Kidney (tissue), 14 donors: ENCODE data around the gene PCSK9. TPM values are rescaled to one million over a fixed set of nuclear protein-coding genes. Genes with fewer than 3 reads are reported as not detected.

ENCODE experiments used
- DNase-seq, 5 donors: peaks; one replicate each; pipeline ENCODE4 v3.0.0-alpha.2; 2013 to 2020
- FAIRE-seq: peaks from 2 replicates; lab custom pipeline; 2012; peaks lifted over from hg19 to GRCh38; lab: Jason Lieb, UNC
- H3K27ac ChIP-seq, 2 donors: one replicate each; pipeline ENCODE4 v1.7.0; 2013; ENCODE audit warnings: low read depth in 2 of 2, low read length in 2 of 2, inconsistent platforms in 1 of 2
- H3K27me3 ChIP-seq: one replicate; pipeline ENCODE4 v1.7.1; 2013; ENCODE audit warnings: low read length, inconsistent platforms; ENCODE audit not compliant: control insufficient read depth, insufficient read depth
- H3K36me3 ChIP-seq, 3 donors: one replicate each; pipeline versions ENCODE4 v1.7.0 to v1.7.1; 2013; ENCODE audit warnings: low read length in 3 of 3, control low read depth in 1 of 3, inconsistent platforms in 1 of 3; ENCODE audit not compliant: insufficient read depth in 3 of 3, control insufficient read depth in 2 of 3
- H3K4me1 ChIP-seq, 3 donors: one replicate each; pipeline versions ENCODE4 v1.7.0 to v1.7.1; 2013; ENCODE audit warnings: low read length in 3 of 3, inconsistent platforms in 1 of 3, low read depth in 1 of 3; ENCODE audit not compliant: control insufficient read depth in 2 of 3, insufficient read depth in 2 of 3
- H3K4me3 ChIP-seq, 3 donors: one replicate each; pipeline versions ENCODE4 v1.7.0 to v1.8.1; 2013; ENCODE audit warnings: low read length in 3 of 3, control low read depth in 1 of 3, inconsistent platforms in 1 of 3
- H3K9ac ChIP-seq, 3 donors: one replicate each; pipeline versions ENCODE4 v1.7.0 to v1.7.1; 2013; ENCODE audit warnings: low read length in 3 of 3, control low read depth in 1 of 3, inconsistent platforms in 1 of 3
- H3K9me3 ChIP-seq, 3 donors: one replicate each; pipeline versions ENCODE4 v1.7.0 to v1.7.1; 2013; ENCODE audit warnings: low read length in 3 of 3, control low read depth in 1 of 3, inconsistent platforms in 1 of 3; ENCODE audit not compliant: control insufficient read depth in 2 of 3, insufficient read depth in 1 of 3
- intact Hi-C: fragments of 100-400 bp; cut with DNase I; formaldehyde crosslinking; loops from one replicate; pipeline ENCODE4 v1.11.1; 2022
- polyA plus RNA-seq: library from polyadenylated mRNA; stranded (reverse); fragments of 350-450 nt; fragmentation: Illumina TruSeq; extraction: RNeasy Lipid Tissue Mini Kit (QIAGEN cat#74804); gene quantifications from one replicate; pipeline ENCODE4 v1.2.3, GENCODE V29; 2014; ENCODE audit warnings: low read depth, low replicate concordance; ENCODE audit not compliant: insufficient read depth
- total RNA-seq: library from RNA; stranded (reverse); fragmentation: NEBNext Ultra II Directional; extraction: Animal tissue kit (Norgen Biotek cat#: 25700); gene quantifications from one replicate; pipeline ENCODE4 v1.2.1, GENCODE V29; 2021
- TF ChIP-seq, protein P1 (sequence below): IDR thresholded peaks from 3 replicates; pipeline ENCODE4 v1.5.1; 2012; ENCODE audit warnings: mild to moderate bottlenecking, moderate library complexity, borderline replicate concordance; ENCODE audit not compliant: insufficient read depth; ENCODE audit errors: extremely low read depth
- donor health status: control.
- donor health status: control.
- donor health status: control.
- donor health status: control.
- donor health status: control.
- donor health status: DM: yes; HTN: yes; CAD: no.
- donor health status: Normal renal cell carcinoma (clear cell type).

The PCSK9 gene
- total and polyA plus RNA-seq, 2 donors from 2014 or later: 0.13 to 0.28 TPM

DNA sequence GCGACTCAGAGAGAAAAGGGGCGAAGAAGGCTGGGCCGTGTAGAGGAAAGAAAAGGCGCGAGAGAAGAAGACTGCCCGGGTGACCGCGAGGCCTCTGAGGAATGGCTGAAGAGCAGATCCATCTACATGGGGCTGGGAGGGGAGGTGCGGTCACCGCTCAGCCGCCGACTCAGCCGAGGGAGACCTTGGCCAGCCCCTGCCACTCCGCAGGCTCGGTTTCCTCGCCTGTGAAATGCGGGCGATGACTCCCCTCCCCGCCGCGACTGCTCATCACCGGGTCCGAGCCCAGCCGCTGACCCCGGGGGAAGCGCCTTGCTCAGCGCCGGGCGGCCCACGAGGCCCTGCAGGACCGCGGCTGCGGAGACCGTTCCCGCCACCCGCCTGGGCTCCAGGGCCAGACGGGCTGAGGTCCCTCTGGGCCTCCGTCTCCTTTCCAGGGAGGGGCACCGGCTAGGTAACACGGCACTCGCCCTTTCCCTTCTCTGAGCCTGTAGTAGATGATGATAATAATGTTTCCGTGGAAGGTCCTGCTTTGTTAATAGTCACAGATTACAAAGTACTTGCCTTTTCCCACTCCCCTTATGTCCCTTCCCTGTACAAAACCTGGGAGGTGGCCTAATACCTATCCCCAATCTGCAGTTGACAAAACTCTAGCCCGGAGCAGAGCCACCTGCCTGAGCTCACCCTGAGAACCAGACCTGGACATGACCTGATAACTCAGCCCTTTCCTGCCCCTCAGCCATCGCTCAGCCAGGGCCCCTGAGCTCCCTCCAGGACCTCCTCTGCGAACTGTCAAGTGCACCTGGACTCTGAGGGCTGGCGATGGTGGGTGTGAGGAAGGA lies 42.3 kb upstream of the PCSK9 start:
- Histone ChIP-seq H3K27me3 (peaks cover 11% of the 10 kb centered on the region), H3K36me3 (no peaks in the 10 kb centered on the region), H3K27ac (no peak overlapping the region), H3K4me3 (no peak overlapping the region), H3K4me1 (peaks cover 0 to 7% (median 0%) of the 10 kb centered on the region in 3 donors), H3K9me3 (no peaks in the 10 kb centered on the region), H3K9ac (peak overlapping the region in 1 of 3 donors; percentile 34)
- FAIRE-seq (no peak), DNase-seq (peak in 3 of 5 donors; percentile 39 to 64 (median 51))
- TF ChIP-seq, protein P1, sequence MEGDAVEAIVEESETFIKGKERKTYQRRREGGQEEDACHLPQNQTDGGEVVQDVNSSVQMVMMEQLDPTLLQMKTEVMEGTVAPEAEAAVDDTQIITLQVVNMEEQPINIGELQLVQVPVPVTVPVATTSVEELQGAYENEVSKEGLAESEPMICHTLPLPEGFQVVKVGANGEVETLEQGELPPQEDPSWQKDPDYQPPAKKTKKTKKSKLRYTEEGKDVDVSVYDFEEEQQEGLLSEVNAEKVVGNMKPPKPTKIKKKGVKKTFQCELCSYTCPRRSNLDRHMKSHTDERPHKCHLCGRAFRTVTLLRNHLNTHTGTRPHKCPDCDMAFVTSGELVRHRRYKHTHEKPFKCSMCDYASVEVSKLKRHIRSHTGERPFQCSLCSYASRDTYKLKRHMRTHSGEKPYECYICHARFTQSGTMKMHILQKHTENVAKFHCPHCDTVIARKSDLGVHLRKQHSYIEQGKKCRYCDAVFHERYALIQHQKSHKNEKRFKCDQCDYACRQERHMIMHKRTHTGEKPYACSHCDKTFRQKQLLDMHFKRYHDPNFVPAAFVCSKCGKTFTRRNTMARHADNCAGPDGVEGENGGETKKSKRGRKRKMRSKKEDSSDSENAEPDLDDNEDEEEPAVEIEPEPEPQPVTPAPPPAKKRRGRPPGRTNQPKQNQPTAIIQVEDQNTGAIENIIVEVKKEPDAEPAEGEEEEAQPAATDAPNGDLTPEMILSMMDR: no peak
- intact Hi-C loops: no loop called here

DNA sequence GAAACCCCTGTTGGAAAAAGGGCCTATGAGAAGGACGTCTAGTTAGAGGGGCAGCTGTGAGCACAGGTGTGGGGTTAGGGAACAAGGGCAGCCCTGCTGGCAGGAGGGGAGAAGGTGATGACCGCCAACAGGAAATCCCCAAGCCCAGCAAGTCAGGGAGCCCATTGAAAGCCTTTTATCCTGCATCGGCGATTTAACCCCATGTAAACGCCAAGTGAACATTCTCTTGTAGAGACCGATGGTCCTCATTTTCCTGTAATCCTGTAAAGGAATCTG lies 41.7 kb upstream of the PCSK9 start:
- FAIRE-seq (no peak), DNase-seq (no peak)
- Histone ChIP-seq H3K4me3 (no peak overlapping the region), H3K9me3 (no peaks in the 10 kb centered on the region), H3K36me3 (no peaks in the 10 kb centered on the region), H3K4me1 (peaks cover 0 to 9% (median 0%) of the 10 kb centered on the region in 3 donors), H3K27me3 (peaks cover 11% of the 10 kb centered on the region), H3K9ac (no peak overlapping the region), H3K27ac (no peak overlapping the region)
- TF ChIP-seq, protein P1: no peak
- intact Hi-C loops: no loop called here

DNA sequence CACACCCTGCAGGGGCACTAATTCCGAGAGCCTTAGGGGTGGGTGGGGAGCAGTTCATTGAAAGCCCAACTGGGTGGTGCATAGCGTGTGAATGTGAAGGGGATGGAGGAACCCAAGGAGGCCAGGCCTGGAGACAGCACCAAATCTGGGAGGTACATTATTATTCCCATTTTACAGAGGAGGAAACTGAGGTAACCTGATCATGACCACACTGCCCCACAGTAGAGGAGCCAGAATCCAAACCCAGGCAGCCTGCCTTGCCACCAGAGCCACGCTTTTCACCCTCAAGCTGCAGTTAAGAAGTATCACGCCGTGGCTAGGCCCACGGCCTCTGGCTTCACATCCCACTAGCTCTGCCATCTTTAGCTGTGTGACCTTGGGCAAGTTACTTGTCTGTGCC lies 41.2 kb upstream of the PCSK9 start:
- FAIRE-seq (no peak), DNase-seq (peak in 1 of 5 donors; percentile 28)
- Histone ChIP-seq H3K36me3 (no peaks in the 10 kb centered on the region), H3K9me3 (no peaks in the 10 kb centered on the region), H3K4me3 (no peak overlapping the region), H3K9ac (no peak overlapping the region), H3K27me3 (peaks cover 11% of the 10 kb centered on the region), H3K4me1 (peaks cover 0 to 9% (median 0%) of the 10 kb centered on the region in 3 donors), H3K27ac (peak overlapping the region in 1 of 2 donors; percentile 71)
- intact Hi-C loops: no loop called here
- TF ChIP-seq, protein P1: no peak
